Transverse colon (tissue), 3 donors: ENCODE measurements around the gene TLX2.

Experiments used
- EP300 ChIP-seq: sonication (generic); formaldehyde crosslinking; IDR thresholded peaks from one replicate; pipeline ENCODE4 v1.6.1; 2017; ENCODE audit warnings: antibody characterized with exemption, low read depth
- POLR2A ChIP-seq: fragments of 450-650 bp; IDR thresholded peaks from one replicate; pipeline ENCODE4 v1.6.1; 2016; ENCODE audit warnings: antibody characterized with exemption, mild to moderate bottlenecking, moderate library complexity
- TF ChIP-seq, protein P1 (sequence below), 5 experiments: fragments of 200-600 bp in 3 of 5; fragments of 450-650 bp in 2 of 5; sonication (generic) in 3 of 5; IDR thresholded peaks; 1 replicate in 2 of 5; 2 replicates in 3 of 5; pipeline ENCODE4 v1.5.1; 2016 to 2017; ENCODE audit warnings: antibody characterized with exemption in 5 of 5, inconsistent platforms in 3 of 5, mild to moderate bottlenecking in 2 of 5, moderate library complexity in 1 of 5

DNA sequence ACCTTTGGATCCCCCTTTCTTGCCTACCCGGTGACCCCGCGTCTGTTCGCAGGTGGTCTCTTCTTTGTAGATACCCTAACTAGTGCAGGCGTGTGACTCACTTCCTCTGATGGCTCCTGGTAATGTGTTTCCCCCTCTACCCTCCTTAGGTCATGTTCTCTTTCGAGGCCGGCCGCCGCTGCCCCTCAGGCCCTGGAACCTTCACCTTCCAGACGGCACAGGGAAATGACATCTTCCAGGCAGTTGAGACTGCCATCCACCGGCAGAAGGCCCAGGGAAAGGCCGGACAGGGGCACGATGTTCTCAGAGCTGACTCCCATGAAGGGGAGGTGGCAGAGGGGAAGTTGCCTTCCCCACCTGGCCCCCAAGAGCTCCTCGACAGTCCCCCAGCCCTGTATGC, 41.9 kb downstream of the TLX2 start:
- TF ChIP-seq, protein P1, sequence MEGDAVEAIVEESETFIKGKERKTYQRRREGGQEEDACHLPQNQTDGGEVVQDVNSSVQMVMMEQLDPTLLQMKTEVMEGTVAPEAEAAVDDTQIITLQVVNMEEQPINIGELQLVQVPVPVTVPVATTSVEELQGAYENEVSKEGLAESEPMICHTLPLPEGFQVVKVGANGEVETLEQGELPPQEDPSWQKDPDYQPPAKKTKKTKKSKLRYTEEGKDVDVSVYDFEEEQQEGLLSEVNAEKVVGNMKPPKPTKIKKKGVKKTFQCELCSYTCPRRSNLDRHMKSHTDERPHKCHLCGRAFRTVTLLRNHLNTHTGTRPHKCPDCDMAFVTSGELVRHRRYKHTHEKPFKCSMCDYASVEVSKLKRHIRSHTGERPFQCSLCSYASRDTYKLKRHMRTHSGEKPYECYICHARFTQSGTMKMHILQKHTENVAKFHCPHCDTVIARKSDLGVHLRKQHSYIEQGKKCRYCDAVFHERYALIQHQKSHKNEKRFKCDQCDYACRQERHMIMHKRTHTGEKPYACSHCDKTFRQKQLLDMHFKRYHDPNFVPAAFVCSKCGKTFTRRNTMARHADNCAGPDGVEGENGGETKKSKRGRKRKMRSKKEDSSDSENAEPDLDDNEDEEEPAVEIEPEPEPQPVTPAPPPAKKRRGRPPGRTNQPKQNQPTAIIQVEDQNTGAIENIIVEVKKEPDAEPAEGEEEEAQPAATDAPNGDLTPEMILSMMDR (IDR thresholded peaks at IDR 0.05) = no peak
- TF ChIP-seq POLR2A = no peak
- TF ChIP-seq EP300 = no peak
